Measurements from ENCODE around the gene PXMP2. TPM values are rescaled to one million over a fixed set of nuclear protein-coding genes. Genes with fewer than 3 reads are reported as not detected.
A peak's percentile ranks its signal among the peaks of the same experiment; 100 is the strongest.

Gene PXMP2
- total RNA-seq, 1 donor from 2014 or later, result 18.6 TPM

DNA sequence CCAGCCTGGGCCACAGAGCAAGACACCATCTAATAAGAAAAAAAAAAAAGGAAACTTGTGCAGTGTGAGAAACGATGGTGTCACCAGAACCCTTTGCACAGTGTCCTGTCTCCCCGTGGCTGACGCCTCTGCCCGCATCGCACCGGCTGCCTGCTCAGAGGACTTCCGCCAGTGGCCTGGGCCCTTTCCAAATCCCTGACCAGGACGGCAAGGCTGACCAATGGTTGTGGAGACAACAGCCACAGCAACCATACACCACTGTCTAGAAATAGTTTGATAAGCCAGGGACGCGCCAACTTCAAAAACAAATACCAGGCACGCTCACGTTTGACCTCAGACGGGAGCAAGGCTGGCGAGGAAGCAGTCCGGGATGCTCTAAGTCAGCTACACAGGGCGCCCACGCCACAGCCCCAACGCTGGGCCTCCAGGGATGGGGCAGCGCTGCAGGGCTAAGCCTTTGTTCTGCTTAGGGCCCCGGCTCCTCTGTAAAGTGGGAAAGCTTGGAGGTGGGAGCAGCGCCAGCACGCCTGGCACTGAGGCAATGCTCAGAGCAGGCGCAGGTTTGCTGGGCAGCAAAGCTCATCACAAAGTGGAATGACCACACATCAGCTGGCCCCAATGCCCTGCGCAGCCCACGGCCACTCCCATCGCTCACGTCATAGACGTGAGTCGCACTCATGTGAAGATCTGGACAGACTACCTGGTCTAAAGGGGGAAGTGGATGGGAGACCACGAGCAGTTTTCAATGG lies 35.8 kb downstream of the PXMP2 start:
- TF ChIP-seq EZH2 (IDR thresholded peaks at IDR 0.05) (no peak), EZH2phosphoT487 (IDR thresholded peaks at IDR 0.05) (no peak)
- TF ChIP-seq, protein P1, sequence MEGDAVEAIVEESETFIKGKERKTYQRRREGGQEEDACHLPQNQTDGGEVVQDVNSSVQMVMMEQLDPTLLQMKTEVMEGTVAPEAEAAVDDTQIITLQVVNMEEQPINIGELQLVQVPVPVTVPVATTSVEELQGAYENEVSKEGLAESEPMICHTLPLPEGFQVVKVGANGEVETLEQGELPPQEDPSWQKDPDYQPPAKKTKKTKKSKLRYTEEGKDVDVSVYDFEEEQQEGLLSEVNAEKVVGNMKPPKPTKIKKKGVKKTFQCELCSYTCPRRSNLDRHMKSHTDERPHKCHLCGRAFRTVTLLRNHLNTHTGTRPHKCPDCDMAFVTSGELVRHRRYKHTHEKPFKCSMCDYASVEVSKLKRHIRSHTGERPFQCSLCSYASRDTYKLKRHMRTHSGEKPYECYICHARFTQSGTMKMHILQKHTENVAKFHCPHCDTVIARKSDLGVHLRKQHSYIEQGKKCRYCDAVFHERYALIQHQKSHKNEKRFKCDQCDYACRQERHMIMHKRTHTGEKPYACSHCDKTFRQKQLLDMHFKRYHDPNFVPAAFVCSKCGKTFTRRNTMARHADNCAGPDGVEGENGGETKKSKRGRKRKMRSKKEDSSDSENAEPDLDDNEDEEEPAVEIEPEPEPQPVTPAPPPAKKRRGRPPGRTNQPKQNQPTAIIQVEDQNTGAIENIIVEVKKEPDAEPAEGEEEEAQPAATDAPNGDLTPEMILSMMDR (IDR thresholded peaks at IDR 0.05), result no peak
- Histone ChIP-seq H2AFZ (replicated peaks) (no peak overlapping the region), H3K4me1 (no peaks in the 10 kb centered on the region), H3K27me3 (no peaks in the 10 kb centered on the region), H3K9me3 (ENCODE audit: low read depth) (no peaks in the 10 kb centered on the region), H3F3A (ENCODE audit: low read depth) (no peaks in the 10 kb centered on the region), H3K79me2 (ENCODE audit: low read depth) (no peaks in the 10 kb centered on the region), H3K27ac (no peak overlapping the region), H3K9ac (no peak overlapping the region), H3K4me2 (no peak overlapping the region), H3K4me3 (no peak overlapping the region), H4K20me1 (ENCODE audit: low read depth) (no peaks in the 10 kb centered on the region), H3K36me3 (no peaks in the 10 kb centered on the region)
- H3K27me3 Mint-ChIP-seq (ENCODE audit: insufficient read depth, low read depth), result peaks cover 9% of the 10 kb centered on the region
- peaks cover 35% of the 10 kb centered on the region for H3K36me3 Mint-ChIP-seq
- no peak overlapping the region for H3K27ac Mint-ChIP-seq
- no peaks in the 10 kb centered on the region for H3K9me3 Mint-ChIP-seq
- H3K4me1 Mint-ChIP-seq, result no peaks in the 10 kb centered on the region
- H3K4me3 Mint-ChIP-seq, result no peak overlapping the region
- DNase-seq (ENCODE audit: low spot score), result no peak

DNA sequence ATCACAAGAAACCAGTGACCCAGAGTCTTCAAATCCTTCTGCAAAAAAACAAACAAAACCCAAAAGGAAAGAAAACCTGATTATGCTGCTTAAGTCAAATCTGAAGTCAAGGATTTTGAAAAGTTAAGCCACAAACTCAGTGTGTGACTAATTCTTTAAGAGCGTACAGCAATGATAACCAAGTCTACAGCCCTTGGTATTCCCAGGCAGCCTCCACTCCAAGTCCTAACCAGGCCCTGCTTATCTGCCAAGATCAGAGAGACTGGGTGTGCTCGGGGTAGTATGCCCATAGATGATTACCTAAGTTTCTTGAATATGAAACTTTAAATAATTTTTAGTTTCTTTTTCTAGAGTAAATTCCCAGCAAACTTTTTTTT lies 36.4 kb downstream of the PXMP2 start:
- no peak overlapping the region for H3K27ac Mint-ChIP-seq
- H3K4me2 ChIP-seq, result no peak overlapping the region

DNA sequence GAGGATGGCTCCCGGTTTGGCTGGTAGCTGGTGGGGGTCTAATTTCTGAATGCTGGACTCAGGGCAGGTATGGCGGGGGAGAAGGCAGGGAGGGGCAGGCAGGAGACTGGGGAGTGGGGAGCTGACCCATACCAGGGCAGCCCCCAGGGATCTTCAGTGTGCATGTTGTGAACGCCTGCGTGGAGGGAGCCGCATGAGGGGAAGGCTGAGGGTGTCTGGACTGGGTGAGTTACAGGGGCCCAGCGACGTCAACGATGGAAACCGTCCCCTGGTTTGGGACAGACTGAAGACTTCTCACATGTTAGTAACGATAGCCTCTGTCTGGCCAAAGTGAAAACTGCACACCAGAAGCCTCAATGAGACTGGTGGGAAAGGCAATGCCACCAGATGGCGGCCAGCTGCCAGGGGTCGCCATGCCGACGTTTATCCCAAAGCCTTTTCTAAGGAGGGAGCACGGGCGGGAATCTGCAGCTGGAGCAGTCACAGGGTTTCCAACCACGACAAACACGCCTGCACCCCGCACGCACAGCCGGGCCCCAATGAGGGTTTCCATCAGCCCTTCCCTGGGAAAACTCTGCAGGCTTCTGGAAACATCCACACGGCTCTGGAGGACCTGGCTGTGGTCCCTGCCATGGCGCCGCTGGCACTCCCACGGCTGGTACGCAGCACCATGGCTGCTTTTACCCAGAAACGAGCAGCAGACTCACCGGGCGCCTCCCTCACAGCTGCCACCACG lies 37.3 kb downstream of the PXMP2 start:
- H3K36me3 ChIP-seq, result no peaks in the 10 kb centered on the region

More for the DNA sequence above, 36.4 kb downstream of the PXMP2 start:
- Mint-ChIP-seq H3K36me3 (peaks cover 40% of the 10 kb centered on the region), H3K4me3 (no peak overlapping the region), H3K9me3 (no peaks in the 10 kb centered on the region), H3K4me1 (no peaks in the 10 kb centered on the region), H3K27me3 (ENCODE audit: insufficient read depth, low read depth) (peaks cover 7% of the 10 kb centered on the region)
- Histone ChIP-seq H3K4me1 (no peaks in the 10 kb centered on the region), H3F3A (ENCODE audit: low read depth) (no peaks in the 10 kb centered on the region), H4K20me1 (ENCODE audit: low read depth) (no peaks in the 10 kb centered on the region), H3K4me3 (no peak overlapping the region), H3K27me3 (no peaks in the 10 kb centered on the region), H3K9ac (no peak overlapping the region), H2AFZ (replicated peaks) (no peak overlapping the region), H3K79me2 (ENCODE audit: low read depth) (no peaks in the 10 kb centered on the region), H3K36me3 (no peaks in the 10 kb centered on the region), H3K9me3 (ENCODE audit: low read depth) (no peaks in the 10 kb centered on the region), H3K27ac (no peak overlapping the region)
- no peak for TF ChIP-seq EZH2 (IDR thresholded peaks at IDR 0.05)
- TF ChIP-seq, protein P1 (IDR thresholded peaks at IDR 0.05), result no peak
- no peak for TF ChIP-seq EZH2phosphoT487 (IDR thresholded peaks at IDR 0.05)
- DNase-seq (ENCODE audit: low spot score), result no peak

More for the DNA sequence above, 37.3 kb downstream of the PXMP2 start:
- Histone ChIP-seq H2AFZ (replicated peaks) (no peak overlapping the region), H4K20me1 (ENCODE audit: low read depth) (no peaks in the 10 kb centered on the region), H3K9ac (no peak overlapping the region), H3K4me1 (no peaks in the 10 kb centered on the region), H3K79me2 (ENCODE audit: low read depth) (no peaks in the 10 kb centered on the region), H3K27ac (peak overlapping the region; percentile 58), H3K4me2 (no peak overlapping the region), H3F3A (ENCODE audit: low read depth) (peaks cover 2% of the 10 kb centered on the region), H3K4me3 (no peak overlapping the region), H3K27me3 (no peaks in the 10 kb centered on the region), H3K9me3 (ENCODE audit: low read depth) (no peaks in the 10 kb centered on the region)
- no peaks in the 10 kb centered on the region for H3K4me1 Mint-ChIP-seq
- H3K36me3 Mint-ChIP-seq, result peaks cover 41% of the 10 kb centered on the region
- no peak overlapping the region for H3K27ac Mint-ChIP-seq
- peaks cover 7% of the 10 kb centered on the region for H3K27me3 Mint-ChIP-seq (ENCODE audit: insufficient read depth, low read depth)
- H3K9me3 Mint-ChIP-seq, result peaks cover 1% of the 10 kb centered on the region
- no peak overlapping the region for H3K4me3 Mint-ChIP-seq
- no peak for DNase-seq (ENCODE audit: low spot score)
- TF ChIP-seq, protein P1 (IDR thresholded peaks at IDR 0.05), result no peak
- TF ChIP-seq EZH2 (IDR thresholded peaks at IDR 0.05) (no peak), EZH2phosphoT487 (IDR thresholded peaks at IDR 0.05) (no peak)

All from neural progenitor cell (in vitro differentiated cells).